Measurements from ENCODE around the gene NDUFS1. TPM values are rescaled to one million over a fixed set of nuclear protein-coding genes. Genes with fewer than 3 reads are reported as not detected.

NDUFS1 gene
- total and polyA plus RNA-seq, 2 donors (not counting 1 experiment from before 2014, with no cell fraction given): 12.3 to 46.3 TPM

DNA sequence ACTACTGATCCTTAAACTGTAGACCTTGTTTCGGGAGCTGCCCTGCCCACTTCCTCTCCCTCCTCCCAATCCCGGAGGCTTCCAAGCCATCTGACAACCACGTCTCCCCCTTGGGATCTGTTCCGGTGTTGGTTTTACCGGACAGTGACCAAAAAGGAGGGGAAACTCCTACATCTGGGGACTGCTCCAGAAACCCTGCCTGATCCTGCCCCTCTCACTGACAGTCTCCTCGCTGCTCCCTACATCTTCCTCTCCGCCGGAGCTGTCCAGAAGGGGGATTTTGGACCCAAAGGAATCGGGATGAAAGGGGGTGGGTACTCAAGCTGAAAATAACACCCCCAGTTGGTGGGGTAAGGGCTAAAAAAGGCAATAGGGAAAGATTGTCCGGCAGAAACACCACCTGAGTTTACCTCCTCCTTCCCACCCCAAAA, 74.8 kb downstream of the NDUFS1 start:
- peak overlapping the region; percentile 94 for H3K9ac ChIP-seq (ENCODE audit: low read length)
- ChIA-PET CTCF (interaction anchor here (1.2 kb wide), 1 partner anchor 80 kb away, joined by 3 read pairs; no protein-coding TSS in a partner anchor), POLR2A (interaction anchor here (0.6 to 1.0 kb wide), 2 partner anchors 53 to 76 kb away, joined by 4 to 5 read pairs; no protein-coding TSS in a partner anchor)
- whole genome bisulfite sequencing (ENCODE audit: insufficient coverage): 0% methylated on average over 5 of the region's 10 CpGs
- peaks cover 19 to 24% of the 10 kb centered on the region in 2 donors for H3K4me1 ChIP-seq (ENCODE audit: control insufficient read depth in 2 of 2, insufficient read depth in 2 of 2, low read length in 2 of 2)
- no peaks in the 10 kb centered on the region for H3K27me3 ChIP-seq (replicated peaks in 1 of 4; ENCODE audit: control extremely low read depth in 1 of 4, control insufficient read depth in 3 of 4, insufficient read depth in 4 of 4, low read length in 3 of 4)
- H3K36me3 ChIP-seq (replicated peaks in 1 of 2; ENCODE audit: control extremely low read depth in 1 of 2, control insufficient read depth in 1 of 2, extremely low read depth in 1 of 2, insufficient read depth in 2 of 2, low read length in 1 of 2): no peaks in the 10 kb centered on the region
- H3K4me1 Mint-ChIP-seq: peaks cover 51% of the 10 kb centered on the region
- no peak for ATAC-seq (ENCODE audit: low read depth)
- H3K9me3 Mint-ChIP-seq (ENCODE audit: insufficient read depth): no peaks in the 10 kb centered on the region
- TF ChIP-seq EZH2 (IDR thresholded peaks at IDR 0.05; ENCODE audit: borderline replicate concordance, insufficient read depth, low read depth, low read length, poor library complexity, severe bottlenecking) (no peak), CTCF (IDR thresholded peaks at IDR 0.05) (no peak)
- H3K4me3 Mint-ChIP-seq: peak overlapping the region; percentile 97
- DNase-seq: peak; percentile 44
- H3K4me2 ChIP-seq (replicated peaks; ENCODE audit: low read depth, low read length, poor library complexity, severe bottlenecking): peak overlapping the region; percentile 90
- H4K20me1 ChIP-seq (ENCODE audit: control insufficient read depth, insufficient read depth, low read length, poor library complexity, severe bottlenecking): peaks cover 28% of the 10 kb centered on the region
- peaks cover 82% of the 10 kb centered on the region for H3K79me2 ChIP-seq (ENCODE audit: control insufficient read depth, insufficient read depth, low read length)
- H3K27ac Mint-ChIP-seq: peak overlapping the region; percentile 98
- no peaks in the 10 kb centered on the region for H3K9me3 ChIP-seq (ENCODE audit: control extremely low read depth in 1 of 3, control insufficient read depth in 2 of 3, insufficient read depth in 1 of 3, low read length in 2 of 3)
- peak overlapping the region; percentile 80 for H2AFZ ChIP-seq (ENCODE audit: insufficient read depth, low read depth, low read length, poor library complexity, severe bottlenecking)
- H3K4me3 ChIP-seq (ENCODE audit: control extremely low read depth in 1 of 5, extremely low read depth in 1 of 5, insufficient read depth in 1 of 5, low read depth in 2 of 5, low read length in 4 of 5): peak overlapping the region; percentile 68 to 95 (median 77)
- peak overlapping the region; percentile 96 to 97 for H3K27ac ChIP-seq (ENCODE audit: low read length in 2 of 2)
- no peaks in the 10 kb centered on the region for H3K27me3 Mint-ChIP-seq
- intact Hi-C loops (cut with micrococcal nuclease): loop anchor here (5.0 to 10.0 kb wide), 6 partner anchors 52 to 1540 kb away; partner anchors contain the start of genes CREB1, FASTKD2, MDH1B and METTL21A

Data from B cell (primary cell).